GM23338 (cell line): ENCODE data around the gene RRBP1. TPM values are rescaled to one million over a fixed set of nuclear protein-coding genes. Genes with fewer than 3 reads are reported as not detected.

Experiments
- CTCF ChIP-seq, 2 experiments: fragments of 200-600 bp in 1 of 2; sonication (generic) in 1 of 2; conservative IDR thresholded peaks; 2 replicates each; pipeline versions ENCODE4 v1.5.1 to v1.6.1; 2016 to 2017; ENCODE audit warnings: antibody characterized with exemption in 2 of 2, low read depth in 2 of 2, mild to moderate bottlenecking in 2 of 2, moderate library complexity in 1 of 2
- ETS1 ChIP-seq: IDR thresholded peaks from 2 replicates; pipeline ENCODE4 v1.6.1; 2016; ENCODE audit warnings: antibody characterized with exemption
- EZH2 ChIP-seq: fragments of 200-600 bp; sonication (generic); IDR thresholded peaks from one replicate; pipeline ENCODE4 v1.8.0; 2017; ENCODE audit warnings: antibody characterized with exemption, mild to moderate bottlenecking, low read depth; ENCODE audit not compliant: unreplicated experiment
- EZH2phosphoT487 ChIP-seq: fragments of 200-600 bp; sonication (generic); IDR thresholded peaks from one replicate; pipeline ENCODE4 v1.8.1; 2018; ENCODE audit warnings: antibody characterized with exemption; ENCODE audit not compliant: unreplicated experiment
- JUNB ChIP-seq: IDR thresholded peaks from one replicate; pipeline ENCODE4 v1.6.1; 2016; ENCODE audit warnings: antibody characterized with exemption; ENCODE audit not compliant: unreplicated experiment
- POLR2AphosphoS5 ChIP-seq: IDR thresholded peaks from 2 replicates; pipeline ENCODE4 v1.6.1; 2016; ENCODE audit warnings: antibody characterized with exemption, low read depth
- REST ChIP-seq: IDR thresholded peaks from one replicate; pipeline ENCODE4 v1.6.1; 2018; ENCODE audit warnings: antibody characterized with exemption; ENCODE audit not compliant: unreplicated experiment
- STAT1 ChIP-seq: IDR thresholded peaks from one replicate; pipeline ENCODE4 v1.6.1; 2016; ENCODE audit warnings: antibody characterized with exemption; ENCODE audit not compliant: unreplicated experiment
- ZNF331 ChIP-seq: fragments of 250-450 bp; sonication (Bioruptor Pico); IDR thresholded peaks from 2 replicates; pipeline ENCODE4 v1.5.0; 2020; ENCODE audit warnings: low read depth, mild to moderate bottlenecking, moderate library complexity
- ZNF462 ChIP-seq: fragments of 250-450 bp; sonication (Bioruptor Pico); IDR thresholded peaks from 2 replicates; pipeline ENCODE4 v1.5.0; 2020; ENCODE audit warnings: mild to moderate bottlenecking, moderate library complexity
- polyA plus RNA-seq: library from polyadenylated mRNA; unstranded; fragments of >200 nt; fragmentation: Nextera tagmentation; extraction: Ambion mirVana; gene quantifications from 2 replicates; pipeline ENCODE4 v1.2.1, GENCODE V29; 2016
- total RNA-seq: library from RNA; depleted of rRNA; stranded (reverse); fragments of >200 nt; shearing (Covaris generic); gene quantifications from 2 replicates; pipeline ENCODE4 v1.2.3, GENCODE V29; 2014

The RRBP1 gene
- total and polyA plus RNA-seq, 2 experiments from 2014 or later: 105 to 113 TPM

- TF ChIP-seq ZNF462 (CRISPR knock-in tag) (no peak), ZNF331 (CRISPR knock-in tag) (no peak), ETS1 (no peak), EZH2phosphoT487 (no peak), STAT1 (no peak), CTCF (conservative IDR thresholded peaks at IDR 0.05; ENCODE audit: low read depth in 2 of 2) (no peak), EZH2 (no peak), REST (no peak), POLR2AphosphoS5 (no peak), JUNB (no peak)
These were observed 67.7 kb downstream of the RRBP1 start (continued) for GRCh38 chr20:17614176-17614811.
